Bronchial epithelial cell (primary cell): ENCODE data around the gene MIA2. TPM values are rescaled to one million over a fixed set of nuclear protein-coding genes. Genes with fewer than 3 reads are reported as not detected.
"Not testable (repeated sequence)": the region's sequence is repeated elsewhere in the genome, so short reads cannot be mapped to it uniquely, and the experiment has no call there.

Experiments
- DNase-seq: peaks from one replicate; pipeline ENCODE4 v3.0.0-alpha.2; 2010; ENCODE audit warnings: low read depth
- FAIRE-seq: peaks from 2 replicates; lab custom pipeline; 2011; peaks lifted over from hg19 to GRCh38; lab: Jason Lieb, UNC
- H3K27me3 ChIP-seq: 2 replicates; pipeline ENCODE4 v1.5.1; 2011; ENCODE audit warnings: low read length; ENCODE audit not compliant: control insufficient read depth, insufficient read depth
- H3K36me3 ChIP-seq: 2 replicates; pipeline ENCODE4 v1.5.1; 2011; ENCODE audit warnings: low read length; ENCODE audit not compliant: control insufficient read depth, insufficient read depth
- H3K4me3 ChIP-seq: 2 replicates; pipeline ENCODE4 v1.5.1; 2011; ENCODE audit warnings: mild to moderate bottlenecking, low read depth, low read length, control low read depth
- CTCF ChIP-seq: IDR thresholded peaks from 2 replicates; pipeline ENCODE4 v1.5.1; 2011; ENCODE audit warnings: mild to moderate bottlenecking, moderate library complexity, low read length, control low read depth, inconsistent platforms; ENCODE audit not compliant: insufficient read depth, severe bottlenecking
- total RNA-seq: library from RNA; depleted of rRNA; stranded (reverse); fragments of >200 nt; gene quantifications from 2 replicates; pipeline ENCODE4 v1.2.1, GENCODE V29; 2014

The MIA2 gene
- total RNA-seq, 1 donor from 2014 or later: 41.9 TPM

DNA sequence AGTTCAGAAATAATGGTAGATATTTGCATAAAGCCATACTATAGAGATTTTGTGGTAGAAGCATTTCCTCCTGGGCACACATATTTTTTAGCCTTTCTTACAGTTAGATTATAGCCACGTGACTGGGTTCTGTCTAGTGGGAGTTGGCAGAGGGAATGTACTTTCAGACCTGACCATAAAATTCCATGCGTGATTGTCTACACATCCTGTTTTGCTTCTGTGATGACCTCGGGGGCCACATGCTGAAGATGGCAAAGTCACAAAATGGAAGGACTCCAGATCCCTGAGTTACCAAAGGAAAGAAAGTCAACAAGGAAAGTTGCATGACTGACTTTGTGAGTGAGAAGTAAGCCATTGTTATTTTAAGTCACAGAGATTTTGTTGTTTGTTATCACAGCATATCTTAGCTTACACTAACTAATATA is 14.6 kb upstream of the MIA2 start:
- TF ChIP-seq CTCF: no peak
- no peak for DNase-seq
- H3K36me3 ChIP-seq: no peaks in the 10 kb centered on the region
- FAIRE-seq: no peak
- no peak overlapping the region for H3K4me3 ChIP-seq
- no peaks in the 10 kb centered on the region for H3K27me3 ChIP-seq

- DNase-seq, FAIRE-seq: not testable (repeated sequence)
Measured at GRCh38 chr14:39220473-39220872, 13.2 kb upstream of the MIA2 start.

GRCh38 chr14:39228044-39228443 is 5.7 kb upstream of the MIA2 start:
- FAIRE-seq (no peak), DNase-seq (no peak)
- H3K4me3 ChIP-seq: no peak overlapping the region
- no peaks in the 10 kb centered on the region for H3K36me3 ChIP-seq
- H3K27me3 ChIP-seq: no peaks in the 10 kb centered on the region
- TF ChIP-seq CTCF: no peak

More at GRCh38 chr14:39220473-39220872, 13.2 kb upstream of the MIA2 start:
- not testable (repeated sequence) for H3K4me3 ChIP-seq, H3K27me3 ChIP-seq, H3K36me3 ChIP-seq

- Histone ChIP-seq H3K27me3 (no peaks in the 10 kb centered on the region), H3K36me3 (no peaks in the 10 kb centered on the region), H3K4me3 (no peak overlapping the region)
- no peak for DNase-seq
- no peak for FAIRE-seq
- no peak for TF ChIP-seq CTCF
Measured at GRCh38 chr14:39228509-39229221, 5.0 kb upstream of the MIA2 start.

- no peak for FAIRE-seq
- TF ChIP-seq CTCF: no peak
Measured at GRCh38 chr14:39229222-39229543, 4.5 kb upstream of the MIA2 start.

DNA sequence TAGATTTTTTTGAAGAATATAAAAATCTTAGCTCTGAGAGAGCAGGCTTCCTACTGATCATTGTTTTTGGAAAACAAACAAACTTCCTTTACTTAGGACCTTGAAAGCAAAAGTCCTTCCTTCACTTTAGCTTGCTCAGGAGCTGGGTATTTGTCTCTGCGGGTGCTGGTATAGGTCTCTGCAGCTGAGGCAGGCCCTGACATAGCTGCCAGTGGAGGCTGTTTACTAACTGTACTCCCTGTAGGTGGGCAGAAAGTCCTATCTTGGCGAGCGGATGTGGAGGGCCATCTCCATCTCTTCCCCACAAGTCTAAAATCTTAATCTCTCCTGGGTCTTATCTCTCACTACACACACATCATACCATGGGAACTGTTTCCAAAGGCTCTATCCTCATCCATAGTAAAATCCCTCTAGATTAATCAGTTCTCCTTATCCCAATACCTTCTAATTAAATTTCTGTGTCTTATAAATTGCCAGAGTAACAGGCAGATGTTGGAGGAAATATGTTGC is 4.1 kb upstream of the MIA2 start:
- no peak for TF ChIP-seq CTCF
- Histone ChIP-seq H3K36me3 (no peaks in the 10 kb centered on the region), H3K27me3 (no peaks in the 10 kb centered on the region), H3K4me3 (no peak overlapping the region)
- FAIRE-seq: no peak
- no peak for DNase-seq

More at GRCh38 chr14:39229222-39229543, 4.5 kb upstream of the MIA2 start:
- no peaks in the 10 kb centered on the region for H3K27me3 ChIP-seq
- no peak overlapping the region for H3K4me3 ChIP-seq
- DNase-seq: peak; percentile 87
- no peaks in the 10 kb centered on the region for H3K36me3 ChIP-seq
